Measurements from ENCODE around the gene CSPG5. TPM values are rescaled to one million over a fixed set of nuclear protein-coding genes. Genes with fewer than 3 reads are reported as not detected.

Gene CSPG5
- total RNA-seq (2022; extraction: Qiagen RNA extraction), result 0.84 to 1.1 TPM (median 1.1 TPM) in 5 replicates

GRCh38 chr3:47578691-47579632, at the start of gene CSPG5:
Gene CSPG5 (minus strand): TSS chr3:47578865. CDS start chr3:47578693, 172 bp downstream.

GRCh38 chr3:47513125-47513929, 65.3 kb downstream of the CSPG5 start, which contains the start of gene ELP6:
Gene ELP6 (minus strand): TSS chr3:47513712. CDS start chr3:47513590, 122 bp downstream.

Other genes starting within 250 kb of the CSPG5 start
- gene PTPN23, start 197.8 kb downstream of the CSPG5 start, total RNA-seq (2022; extraction: Qiagen RNA extraction), result 19.7 to 23.9 TPM (median 22.6 TPM) in 5 replicates
- 26.0 to 28.8 TPM (median 27.3 TPM) in 5 replicates for gene SCAP, start 102.9 kb downstream of the CSPG5 start, total RNA-seq (2022; extraction: Qiagen RNA extraction)
- 25.9 to 27.8 TPM (median 27.1 TPM) in 5 replicates for gene ELP6, start 65.2 kb downstream of the CSPG5 start, total RNA-seq (2022; extraction: Qiagen RNA extraction)
- gene SMARCC1, start 203.0 kb upstream of the CSPG5 start, total RNA-seq (2022; extraction: Qiagen RNA extraction), result 20.7 to 31.7 TPM (median 24.4 TPM) in 5 replicates
- gene DHX30, start 224.3 kb upstream of the CSPG5 start, total RNA-seq (2022; extraction: Qiagen RNA extraction), result 42.9 to 44.2 TPM (median 43.5 TPM) in 5 replicates